Choroid plexus epithelial cell (primary cell): Measurements from ENCODE around the gene GRIK2.

Experiments used
- DNase-seq: peaks from one replicate; pipeline ENCODE4 v3.0.0-alpha.2; 2010; ENCODE audit warnings: low read depth
- H3K4me3 ChIP-seq: 2 replicates; pipeline ENCODE4 v1.5.1; 2011; ENCODE audit warnings: low read depth, mild to moderate bottlenecking, control low read depth, low read length, moderate library complexity
- CTCF ChIP-seq: conservative IDR thresholded peaks from 2 replicates; pipeline ENCODE4 v1.5.1; 2011; ENCODE audit warnings: low read depth, mild to moderate bottlenecking, control low read depth, inconsistent platforms, low read length, moderate library complexity

Gene GRIK2

GRCh38 chr6:101936516-101936915 is 543.0 kb downstream of the GRIK2 start:
- no peak overlapping the region for H3K4me3 ChIP-seq
- TF ChIP-seq CTCF, result no peak
- DNase-seq, result no peak

GRCh38 chr6:101937108-101937507 is 543.6 kb downstream of the GRIK2 start:
- TF ChIP-seq CTCF, result no peak
- DNase-seq, result no peak

GRCh38 chr6:101940391-101940790 is 546.9 kb downstream of the GRIK2 start:
- no peak overlapping the region for H3K4me3 ChIP-seq
- no peak for DNase-seq
- no peak for TF ChIP-seq CTCF

More at GRCh38 chr6:101937108-101937507, 543.6 kb downstream of the GRIK2 start:
- H3K4me3 ChIP-seq, result no peak overlapping the region

- no peak for TF ChIP-seq CTCF
- DNase-seq, result no peak
- no peak overlapping the region for H3K4me3 ChIP-seq
These were observed 563.5 kb downstream of the GRIK2 start for GRCh38 chr6:101956961-101957360.

GRCh38 chr6:101961357-101961756 is 567.8 kb downstream of the GRIK2 start:
- DNase-seq, result no peak
- H3K4me3 ChIP-seq, result no peak overlapping the region
- no peak for TF ChIP-seq CTCF

GRCh38 chr6:101980924-101981323 is 587.4 kb downstream of the GRIK2 start:
- TF ChIP-seq CTCF, result no peak
- no peak overlapping the region for H3K4me3 ChIP-seq
- DNase-seq, result no peak

- TF ChIP-seq CTCF, result no peak
- no peak overlapping the region for H3K4me3 ChIP-seq
- no peak for DNase-seq
These were observed 593.0 kb downstream of the GRIK2 start for GRCh38 chr6:101986476-101986875.
